Activated CD8-positive, alpha-beta memory T cell treated with anti-CD3 and anti-CD28 coated beads for 24 hours (primary cell): ENCODE results near the gene ARL16.

Experiments used
- DNase-seq: peaks from one replicate; pipeline ENCODE4 v3.0.0-alpha.2; 2020

Gene ARL16

DNA sequence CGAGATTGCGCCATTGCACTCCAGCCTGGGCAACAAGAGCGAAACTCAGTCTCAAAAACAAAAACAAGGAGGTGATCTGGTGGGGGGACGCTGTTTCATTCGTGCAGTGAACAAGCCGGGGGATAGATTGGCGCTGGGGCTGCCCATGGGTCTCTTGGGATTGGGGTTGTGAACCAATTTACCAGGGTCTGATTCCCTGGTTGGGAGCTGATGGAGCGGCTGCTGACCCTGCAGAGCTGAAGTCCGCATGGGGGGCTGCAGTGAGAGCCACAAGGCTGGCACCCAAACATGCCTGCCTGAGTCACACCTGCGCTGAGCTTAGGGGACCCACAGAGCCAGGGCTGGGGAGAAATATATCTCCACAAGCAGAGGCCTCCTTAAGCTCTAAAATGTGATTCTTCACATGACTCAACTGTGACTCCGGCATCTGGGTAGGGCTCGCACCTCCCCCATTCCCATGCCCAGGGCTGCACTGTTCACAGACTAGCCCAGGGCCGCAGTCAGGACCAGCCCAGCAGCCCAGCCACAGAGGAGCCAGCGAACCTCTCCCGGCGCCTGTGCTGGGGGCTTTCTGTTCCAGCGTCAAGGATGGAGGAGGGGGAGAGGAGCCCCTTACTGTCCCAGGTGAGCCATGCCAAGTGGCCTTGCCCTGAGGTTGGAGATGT lies 41.6 kb downstream of the ARL16 start:
- no peak for DNase-seq

DNA sequence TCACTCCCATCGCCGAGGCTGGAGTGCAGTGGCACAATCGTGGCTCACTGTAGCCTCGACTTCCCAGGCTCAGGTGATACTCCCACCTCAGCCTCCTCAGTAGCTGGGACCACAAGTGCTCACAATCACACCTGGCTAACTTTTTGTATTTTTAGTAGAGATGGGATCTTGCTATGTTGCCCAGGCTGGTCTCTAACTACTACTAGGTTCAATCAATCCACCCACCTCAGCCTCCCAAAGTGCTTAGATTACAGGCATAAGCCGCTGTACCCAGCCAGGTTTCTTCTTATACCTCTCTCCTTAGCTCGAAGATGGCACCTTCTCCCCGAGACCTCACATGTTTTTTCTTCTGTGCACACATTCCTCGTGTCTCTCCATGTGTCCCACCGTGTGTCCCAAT lies 43.6 kb downstream of the ARL16 start:
- DNase-seq = no peak

DNA sequence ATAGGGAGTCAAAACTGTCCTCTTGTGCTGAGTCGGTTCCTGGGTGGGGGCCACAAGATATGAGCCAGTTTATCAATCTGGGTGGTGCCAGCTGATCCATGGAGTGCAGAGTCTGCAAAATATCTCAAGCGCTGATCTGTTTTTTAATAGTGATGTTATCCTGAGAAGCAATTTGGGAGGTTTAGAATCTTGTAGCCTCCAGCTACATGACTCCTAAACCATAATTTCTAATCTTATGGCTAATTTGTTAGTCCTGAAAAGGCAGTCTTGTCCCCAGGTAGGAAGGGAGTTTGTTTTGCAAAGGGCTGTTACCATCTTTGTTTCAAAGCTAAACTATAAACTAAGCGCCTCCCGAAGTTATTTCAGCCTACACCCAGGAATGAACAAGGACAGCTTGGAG lies 44.9 kb downstream of the ARL16 start:
- DNase-seq = no peak

DNA sequence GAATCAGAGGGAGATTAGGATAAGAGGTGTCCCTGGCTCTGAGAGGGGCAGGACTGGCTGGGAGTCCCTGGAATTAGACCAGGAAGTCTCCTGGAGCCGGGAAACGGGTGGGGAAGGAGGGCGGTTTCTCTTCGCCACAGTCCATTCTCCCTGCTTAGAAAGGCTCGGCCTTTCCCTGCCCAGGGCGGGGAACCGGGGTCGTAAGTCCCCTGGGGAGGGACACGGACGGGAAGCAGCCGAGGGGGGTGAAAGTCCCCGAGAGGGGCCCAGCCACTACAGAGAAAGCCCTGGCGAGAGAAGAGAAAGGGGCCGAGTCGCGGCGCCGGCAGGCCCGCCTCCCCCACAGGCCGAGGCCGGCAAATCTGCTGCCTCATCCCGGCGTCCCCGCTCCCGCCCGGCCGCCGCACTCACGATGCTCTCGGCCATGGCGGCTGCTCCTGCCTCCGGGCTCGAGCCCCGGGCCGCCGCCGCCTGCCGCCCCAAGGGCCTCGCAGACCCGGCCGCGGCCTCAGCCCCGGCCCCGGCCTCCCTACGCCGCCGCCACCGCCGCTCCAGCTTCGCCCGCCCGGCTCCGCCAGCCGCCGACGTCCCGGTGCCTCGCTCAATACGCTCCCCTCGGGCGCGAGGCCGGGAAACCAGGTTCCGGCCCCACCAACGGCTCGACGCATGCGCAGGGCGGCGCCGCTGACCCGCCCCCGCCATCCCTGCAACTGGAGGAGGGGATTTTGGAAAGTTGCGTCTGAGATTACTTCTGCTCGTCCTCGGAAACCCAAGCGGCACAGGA lies 46.9 kb downstream of the ARL16 start, which contains the start of the genes NPLOC4 and TSPAN10:
Gene NPLOC4 (minus strand): TSS at position 608 of the 784 bp plus-strand sequence. CDS start 182 bp downstream, at position 426.
Gene TSPAN10 (plus strand): TSS at position 692 of the 784 bp plus-strand sequence. CDS start 5,217 bp downstream, outside the sequence.
- peak; percentile 96 for DNase-seq

DNA sequence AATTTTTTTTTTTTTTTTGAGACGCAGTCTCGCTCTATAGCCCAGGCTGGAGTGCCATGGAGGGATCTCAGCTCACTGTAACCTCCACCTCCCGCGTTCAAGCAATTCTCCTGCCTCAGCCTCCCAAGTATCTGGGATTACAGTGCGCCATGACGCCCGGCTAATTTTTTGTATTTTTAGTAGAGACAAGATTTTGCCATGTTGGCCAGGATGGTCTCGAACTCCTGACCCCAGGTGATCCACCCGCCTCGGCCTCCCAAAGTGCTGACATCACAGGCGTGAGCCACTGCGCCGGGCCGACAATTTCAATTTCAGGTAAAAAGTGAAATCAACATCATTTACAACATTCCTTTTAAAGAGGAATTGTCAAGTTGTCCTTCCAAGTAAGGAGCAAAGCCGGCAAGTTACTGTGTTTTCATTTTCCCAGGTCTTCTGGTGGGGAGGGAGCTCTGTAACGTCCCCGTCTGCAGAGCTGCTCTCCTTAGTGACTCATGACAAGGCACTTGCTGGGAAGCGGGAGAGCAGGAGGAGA lies 47.6 kb downstream of the ARL16 start:
- DNase-seq = no peak

DNA sequence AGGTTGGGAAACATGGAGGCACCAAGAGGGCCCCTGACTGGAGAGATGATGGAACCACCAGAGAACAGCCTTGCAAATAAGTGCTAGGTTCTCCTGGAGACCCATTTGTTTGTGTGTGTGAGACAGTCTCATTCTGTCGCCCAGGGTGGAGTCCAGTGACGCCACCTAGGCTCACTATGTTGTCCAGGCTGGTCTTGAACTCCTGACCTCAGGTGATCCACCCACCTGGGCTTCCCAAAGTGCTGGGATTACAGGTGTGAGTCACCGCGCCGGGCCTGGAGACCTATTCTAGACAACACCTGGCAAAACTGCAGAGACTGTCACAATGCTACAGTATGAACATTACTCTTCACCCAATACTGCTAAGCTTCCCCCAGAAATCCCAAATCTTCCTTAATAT lies 48.2 kb downstream of the ARL16 start:
- no peak for DNase-seq

DNA sequence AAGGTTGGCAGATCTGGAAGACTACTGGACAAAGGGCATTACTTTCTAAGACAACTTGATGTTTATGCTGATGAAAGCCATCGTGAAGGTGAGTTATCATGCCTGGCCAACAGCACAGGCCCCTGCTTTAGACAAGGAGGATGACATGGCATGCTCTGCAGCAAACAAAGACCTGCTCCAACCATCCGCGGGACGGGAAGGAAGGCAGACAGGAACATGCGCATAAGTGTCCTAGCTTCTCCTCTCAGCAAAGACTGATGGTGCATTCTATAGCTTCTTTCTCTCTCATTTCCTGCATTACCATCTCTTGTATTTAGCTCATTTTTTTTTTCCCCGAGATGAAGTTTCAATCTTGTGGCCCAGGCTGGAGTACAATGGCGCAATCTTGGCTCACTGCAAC lies 52.1 kb downstream of the ARL16 start:
- no peak for DNase-seq
